SK-N-SH (cell line): ENCODE data around the gene ATP11B. TPM values are rescaled to one million over a fixed set of nuclear protein-coding genes. Genes with fewer than 3 reads are reported as not detected.

Experiments used
- CTCF ChIA-PET: fragments of 300-600, 350-600 bp; formaldehyde crosslinking; extraction: SDS; loops from one replicate; lab custom pipeline; 2021; lab: Yijun Ruan, JAX
- POLR2A ChIA-PET: fragments of 350-600 bp; sonication (Branson Sonifier 250); formaldehyde crosslinking; extraction: SDS; loops from one replicate; lab custom pipeline; 2020; ENCODE audit warnings: antibody characterized with exemption, inconsistent platforms; lab: Yijun Ruan, JAX
- DNase-seq: peaks from one replicate; pipeline ENCODE4 v3.0.0; 2012
- H2AFZ ChIP-seq: fragments of 200-600 bp; sonication (generic); 2 replicates; pipeline ENCODE4 v1.8.1; 2016; ENCODE audit warnings: antibody characterized with exemption, mild to moderate bottlenecking, low read depth
- H3F3A ChIP-seq: fragments of 200-600 bp; sonication (generic); replicated peaks from 2 replicates; pipeline ENCODE3; 2016; ENCODE audit warnings: antibody characterized with exemption, mild to moderate bottlenecking; ENCODE audit not compliant: insufficient read depth
- H3K27ac ChIP-seq, 2 experiments: fragments of 200-500 bp in 1 of 2; fragments of 200-600 bp in 1 of 2; sonication (Bioruptor generic) in 1 of 2; sonication (generic), shearing (Covaris generic) in 1 of 2; 2 replicates each; pipeline versions ENCODE4 v1.5.1 to v1.6.1; 2014 to 2016; ENCODE audit warnings: low read depth in 2 of 2, inconsistent platforms in 1 of 2, low read length in 1 of 2, mild to moderate bottlenecking in 1 of 2, mixed read lengths in 1 of 2
- H3K27me3 ChIP-seq: fragments of 200-600 bp; sonication (generic), shearing (Covaris generic); 2 replicates; pipeline ENCODE4 v1.6.1; 2016; ENCODE audit warnings: mixed run types; ENCODE audit not compliant: insufficient read depth
- H3K36me3 ChIP-seq, 2 experiments: fragments of 200-500 bp in 1 of 2; fragments of 200-600 bp in 1 of 2; sonication (Bioruptor generic) in 1 of 2; sonication (generic) in 1 of 2; replicated peaks in 1 of 2; 2 replicates each; pipeline versions ENCODE3 to v1.5.1; 2014 to 2016; ENCODE audit warnings: low read length in 1 of 2, mild to moderate bottlenecking in 1 of 2; ENCODE audit not compliant: insufficient read depth in 2 of 2, control insufficient read depth in 1 of 2
- H3K4me1 ChIP-seq, 2 experiments: fragments of 200-500 bp in 1 of 2; fragments of 200-600 bp in 1 of 2; sonication (Bioruptor generic) in 1 of 2; sonication (generic), shearing (Covaris generic) in 1 of 2; 2 replicates each; pipeline versions ENCODE4 v1.5.1 to v1.6.1; 2014 to 2016; ENCODE audit warnings: low read depth in 1 of 2, low read length in 1 of 2, mixed run types in 1 of 2; ENCODE audit not compliant: insufficient read depth in 2 of 2, control insufficient read depth in 1 of 2
- H3K4me2 ChIP-seq: fragments of 200-600 bp; sonication (generic), shearing (Covaris generic); 2 replicates; pipeline ENCODE4 v1.6.1; 2017; ENCODE audit warnings: mixed run types
- H3K4me3 ChIP-seq, 2 experiments: fragments of 200-500 bp in 1 of 2; fragments of 200-600 bp in 1 of 2; sonication (Bioruptor generic) in 1 of 2; sonication (generic), shearing (Covaris generic) in 1 of 2; 2 replicates each; pipeline versions ENCODE4 v1.5.1 to v1.8.1; 2014 to 2016; ENCODE audit warnings: low read depth in 2 of 2, inconsistent platforms in 1 of 2, low read length in 1 of 2, mild to moderate bottlenecking in 1 of 2, mixed read lengths in 1 of 2, moderate library complexity in 1 of 2
- H3K79me2 ChIP-seq: fragments of 200-600 bp; sonication (generic); 2 replicates; pipeline ENCODE4 v1.8.1; 2017; ENCODE audit warnings: mild to moderate bottlenecking; ENCODE audit not compliant: insufficient read depth
- H3K9ac ChIP-seq: fragments of 200-600 bp; sonication (generic); 2 replicates; pipeline ENCODE4 v1.6.1; 2017; ENCODE audit warnings: mixed run types
- H3K9me2 ChIP-seq: fragments of 200-600 bp; sonication (generic); 2 replicates; pipeline ENCODE4 v1.6.1; 2017; ENCODE audit warnings: mixed run types
- H3K9me3 ChIP-seq: fragments of 200-600 bp; sonication (generic); 2 replicates; pipeline ENCODE4 v1.6.1; 2017; ENCODE audit warnings: mixed run types, mild to moderate bottlenecking, moderate library complexity
- H4K20me1 ChIP-seq: fragments of 200-600 bp; sonication (generic); 2 replicates; pipeline ENCODE4 v1.6.1; 2017; ENCODE audit warnings: mild to moderate bottlenecking, mixed run types; ENCODE audit not compliant: insufficient read depth
- CHD2 ChIP-seq: fragments of 150-350 bp; IDR thresholded peaks from 2 replicates; pipeline ENCODE4 v1.6.1; 2018; ENCODE audit warnings: low read length; ENCODE audit not compliant: partially characterized antibody
- CTCF ChIP-seq: fragments of 200-600 bp; sonication (generic); IDR thresholded peaks from 2 replicates; pipeline ENCODE4 v1.6.1; 2017; ENCODE audit warnings: antibody characterized with exemption, mild to moderate bottlenecking, moderate library complexity
- ELF1 ChIP-seq: IDR thresholded peaks from 2 replicates; pipeline ENCODE4 v1.4.0; 2012
- GATA2 ChIP-seq: sonication (generic); formaldehyde crosslinking; IDR thresholded peaks from 2 replicates; pipeline ENCODE4 v1.5.0; 2020; ENCODE audit warnings: mild to moderate bottlenecking, missing genetic modification reagents
- JUND ChIP-seq: IDR thresholded peaks from 2 replicates; pipeline ENCODE4 v1.4.0; 2012
- NFIC ChIP-seq: IDR thresholded peaks from 2 replicates; pipeline ENCODE4 v1.4.0; 2012; ENCODE audit warnings: borderline replicate concordance
- RCOR1 ChIP-seq: fragments of 150-350 bp; IDR thresholded peaks from 2 replicates; pipeline ENCODE4 v1.6.1; 2017; ENCODE audit warnings: antibody characterized with exemption, low read length
- SIN3A ChIP-seq: IDR thresholded peaks from 2 replicates; pipeline ENCODE4 v1.6.1; 2012; ENCODE audit warnings: low read depth, mild to moderate bottlenecking, low read length, moderate library complexity, borderline replicate concordance
- SMC3 ChIP-seq: IDR thresholded peaks from 2 replicates; pipeline ENCODE4 v1.6.1; 2012; ENCODE audit warnings: low read depth, low read length, improper control_type of control experiment
- TCF12 ChIP-seq: IDR thresholded peaks from 2 replicates; pipeline ENCODE4 v1.4.0; 2012
- WGBS: methylation state at CpG from one replicate; pipeline ENCODE4 v1.1.6; 2017; ENCODE audit warnings: low lambda C conversion rate; 5-methylcytosine and 5-hydroxymethylcytosine counted together
- polyA plus RNA-seq, 3 experiments: library from polyadenylated mRNA; depleted of rRNA; stranded (reverse); fragments of >200 nt; gene quantifications; 2 replicates each; pipeline ENCODE4 v1.2.3, GENCODE V29; 2012

ATP11B gene
- polyA plus RNA-seq, 1 of the 3 experiments (the other 2 are of a cell fraction), result 8.7 TPM

GRCh38 chr3:182895513-182896112 is 102.3 kb downstream of the ATP11B start:
- Histone ChIP-seq H3K27me3 (no peaks in the 10 kb centered on the region), H3K4me1 (no peaks in the 10 kb centered on the region), H3K9me2 (no peaks in the 10 kb centered on the region), H2AFZ (no peak overlapping the region), H3K36me3 (peaks cover 56 to 60% of the 10 kb centered on the region in 2 experiments), H3K79me2 (no peaks in the 10 kb centered on the region), H3F3A (peaks cover 4% of the 10 kb centered on the region), H4K20me1 (no peaks in the 10 kb centered on the region), H3K4me3 (no peak overlapping the region), H3K9ac (no peak overlapping the region), H3K4me2 (no peak overlapping the region), H3K9me3 (no peaks in the 10 kb centered on the region), H3K27ac (no peak overlapping the region)
- 90% methylated on average over 8 of the region's 8 CpGs for WGBS
- ChIA-PET CTCF (interaction anchor here (0.7 to 2.5 kb wide), 2 partner anchors 14 to 776 kb away, joined by 3 to 7 read pairs; no protein-coding TSS in a partner anchor), POLR2A (no interaction called here)
- TF ChIP-seq TCF12, result no peak
- no peak for TF ChIP-seq NFIC
- no peak for TF ChIP-seq SMC3
- no peak for DNase-seq

GRCh38 chr3:182896553-182896952 is 103.2 kb downstream of the ATP11B start:
- no peak overlapping the region for H3K4me2 ChIP-seq
- TF ChIP-seq CHD2, result no peak
- no peak for TF ChIP-seq GATA2 (CRISPR knock-in tag)
- no peak for TF ChIP-seq CTCF
- H3K9ac ChIP-seq, result no peak overlapping the region
- ChIA-PET CTCF (interaction anchor here (2.5 kb wide), 1 partner anchor 13 kb away, joined by 7 read pairs; no protein-coding TSS in a partner anchor), POLR2A (no interaction called here)
- H2AFZ ChIP-seq, result no peak overlapping the region
- no peak overlapping the region for H3K27ac ChIP-seq
- peaks cover 4% of the 10 kb centered on the region for H3F3A ChIP-seq
- H3K4me3 ChIP-seq, result no peak overlapping the region
- no peaks in the 10 kb centered on the region for H4K20me1 ChIP-seq
- H3K36me3 ChIP-seq, result peaks cover 47 to 57% of the 10 kb centered on the region in 2 experiments
- no peaks in the 10 kb centered on the region for H3K9me2 ChIP-seq
- no peaks in the 10 kb centered on the region for H3K4me1 ChIP-seq
- H3K27me3 ChIP-seq, result no peaks in the 10 kb centered on the region
- no peaks in the 10 kb centered on the region for H3K79me2 ChIP-seq
- 93% methylated on average over 2 of the region's 2 CpGs for WGBS
- H3K9me3 ChIP-seq, result no peaks in the 10 kb centered on the region
- no peak for DNase-seq

GRCh38 chr3:182902236-182902635 is 108.9 kb downstream of the ATP11B start:
- Histone ChIP-seq H3K79me2 (no peaks in the 10 kb centered on the region), H3K9me2 (no peaks in the 10 kb centered on the region), H3K27me3 (no peaks in the 10 kb centered on the region), H3K9me3 (no peaks in the 10 kb centered on the region), H3K4me1 (no peaks in the 10 kb centered on the region), H2AFZ (no peak overlapping the region), H4K20me1 (no peaks in the 10 kb centered on the region), H3K36me3 (peaks cover 51 to 79% of the 10 kb centered on the region in 2 experiments), H3K4me3 (no peak overlapping the region), H3K9ac (no peak overlapping the region), H3K4me2 (no peak overlapping the region), H3F3A (peaks cover 7% of the 10 kb centered on the region), H3K27ac (no peak overlapping the region)
- CTCF ChIA-PET, result interaction anchor here (1.1 kb wide), 1 partner anchor 14 kb away, joined by 4 read pairs; no protein-coding TSS in a partner anchor
- no peak for DNase-seq
- TF ChIP-seq ELF1 (no peak), GATA2 (CRISPR knock-in tag) (no peak), JUND (no peak), RCOR1 (no peak), SIN3A (no peak)
- POLR2A ChIA-PET, result no interaction called here
- WGBS, result 91% methylated on average over 5 of the region's 5 CpGs
